ELF-1 (cell line): ENCODE measurements around the gene ATAD3A.

ENCODE experiments used
- DNase-seq: peaks from one replicate; pipeline ENCODE4 v3.0.0-alpha.2; 2016; ENCODE audit warnings: low read depth, low spot score

ATAD3A gene

DNA sequence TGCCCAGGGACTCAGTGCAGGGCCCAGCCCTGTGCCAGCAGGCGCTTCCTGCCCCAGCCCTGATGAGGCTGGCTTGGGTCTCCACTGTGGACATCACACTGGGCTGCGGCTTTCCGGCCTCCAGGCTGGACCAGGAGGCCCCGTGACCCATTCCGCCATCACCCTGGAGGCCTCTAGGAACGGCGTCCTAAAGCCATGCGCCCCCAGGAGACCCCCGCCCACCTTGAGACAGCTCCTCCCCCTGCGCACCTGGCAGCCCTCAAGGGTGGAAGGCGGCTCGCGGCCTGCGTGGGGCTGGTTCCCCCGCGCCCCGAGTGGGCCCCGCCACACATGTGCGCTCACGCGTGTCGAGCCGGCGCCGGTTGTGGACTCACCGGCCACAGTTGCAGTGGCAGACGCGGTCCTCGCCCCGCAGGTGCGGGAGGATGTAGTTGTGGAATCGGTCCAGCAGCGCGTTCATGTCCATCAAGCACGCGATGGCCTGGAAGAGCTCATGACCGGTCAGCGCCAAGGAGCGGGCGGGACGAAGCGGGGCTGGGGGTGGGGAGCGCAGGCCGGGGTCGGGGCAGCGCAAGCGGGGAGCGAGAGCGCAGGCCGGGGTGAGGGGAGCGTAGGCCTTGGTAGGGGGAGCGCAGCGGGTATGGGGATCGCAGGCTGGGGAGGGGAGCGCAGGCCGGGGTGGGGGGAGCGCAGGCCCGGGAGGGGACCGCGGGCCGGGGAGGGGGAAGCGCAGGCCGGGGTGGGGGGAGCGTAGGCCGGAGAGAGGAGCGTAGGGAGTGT lies 27.5 kb downstream of the ATAD3A start:
- no peak for DNase-seq

DNA sequence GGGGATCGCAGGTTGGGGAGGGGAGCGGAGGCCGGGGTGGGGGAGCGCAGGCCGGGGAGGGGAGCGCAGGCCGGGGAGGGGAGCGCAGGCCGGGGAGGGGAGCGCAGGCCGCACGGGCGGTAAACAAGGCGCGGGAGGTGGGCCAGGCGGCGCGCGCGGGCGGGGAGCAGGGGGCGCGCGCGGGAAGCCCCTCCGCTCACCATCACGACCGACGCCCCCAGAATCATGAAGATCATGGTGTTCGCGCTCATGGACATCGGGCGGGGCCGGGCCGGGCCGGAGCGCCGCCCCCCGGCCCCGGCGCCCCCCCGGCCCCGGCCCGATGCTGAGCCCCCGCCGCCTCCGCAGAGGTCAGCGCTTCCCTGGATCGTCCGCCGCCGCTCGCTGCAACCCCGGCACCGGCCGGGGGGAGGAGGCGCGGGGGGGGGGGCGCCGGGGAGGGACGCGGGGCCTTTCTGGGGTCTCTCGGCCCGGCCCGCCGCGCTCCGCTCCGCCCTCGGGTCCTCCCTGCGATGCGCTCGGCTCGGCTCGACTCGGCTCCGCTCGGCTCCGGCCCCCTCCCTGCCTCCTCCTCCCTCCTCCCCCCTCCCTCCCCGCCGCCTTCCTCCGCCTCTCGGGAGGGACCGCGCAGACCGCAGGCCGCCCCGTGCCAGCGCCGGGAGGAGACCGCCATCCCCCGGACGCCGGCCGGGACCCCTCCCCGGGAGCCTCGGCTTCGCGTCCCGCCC lies 28.3 kb downstream of the ATAD3A start, which contains the start of gene TMEM240:
TSS of gene TMEM240 (minus strand) at position 535 of the 728 bp plus-strand sequence. CDS start at position 257, 278 bp downstream.
- peak; percentile 51 for DNase-seq

DNA sequence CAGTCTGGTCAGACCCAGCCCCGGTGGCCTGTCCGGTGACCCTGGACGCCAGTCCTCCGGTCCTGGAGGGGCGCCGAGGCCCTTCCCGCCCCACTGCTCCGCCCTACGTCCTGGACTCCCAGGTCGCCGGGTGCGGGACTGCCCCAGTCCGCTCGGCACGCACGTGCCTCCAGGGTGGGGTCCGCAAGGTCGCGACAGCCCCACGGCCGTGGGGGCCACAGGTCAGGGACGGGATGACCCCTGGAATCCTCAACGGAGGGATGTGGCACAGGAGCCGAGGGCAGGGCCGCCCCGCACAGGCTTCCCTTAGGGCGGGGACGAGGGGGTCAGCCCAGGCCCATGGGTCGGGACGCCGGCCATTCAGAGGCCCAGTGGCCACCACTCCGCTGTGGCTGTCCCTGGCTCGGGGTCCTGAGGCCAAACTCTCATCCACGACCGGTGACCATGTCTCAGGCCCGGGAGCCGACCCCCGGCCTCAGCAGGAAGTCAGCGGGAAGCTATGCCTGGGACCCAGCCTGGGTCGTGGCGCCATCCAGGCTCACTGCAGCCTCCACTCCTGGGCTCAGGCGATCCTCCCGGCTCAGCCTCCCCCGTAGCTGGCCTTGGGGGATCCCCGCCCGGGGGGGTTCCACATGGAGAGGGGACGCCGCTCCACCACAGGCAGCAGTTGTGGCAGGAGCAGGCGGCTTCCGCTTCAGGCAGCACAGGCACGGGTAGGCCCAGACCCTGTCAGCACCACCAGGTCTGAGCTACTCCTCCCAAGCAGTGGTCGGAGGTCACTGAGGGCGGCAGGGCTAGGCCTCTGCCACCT lies 29.1 kb downstream of the ATAD3A start:
- peak; percentile 46 for DNase-seq

DNA sequence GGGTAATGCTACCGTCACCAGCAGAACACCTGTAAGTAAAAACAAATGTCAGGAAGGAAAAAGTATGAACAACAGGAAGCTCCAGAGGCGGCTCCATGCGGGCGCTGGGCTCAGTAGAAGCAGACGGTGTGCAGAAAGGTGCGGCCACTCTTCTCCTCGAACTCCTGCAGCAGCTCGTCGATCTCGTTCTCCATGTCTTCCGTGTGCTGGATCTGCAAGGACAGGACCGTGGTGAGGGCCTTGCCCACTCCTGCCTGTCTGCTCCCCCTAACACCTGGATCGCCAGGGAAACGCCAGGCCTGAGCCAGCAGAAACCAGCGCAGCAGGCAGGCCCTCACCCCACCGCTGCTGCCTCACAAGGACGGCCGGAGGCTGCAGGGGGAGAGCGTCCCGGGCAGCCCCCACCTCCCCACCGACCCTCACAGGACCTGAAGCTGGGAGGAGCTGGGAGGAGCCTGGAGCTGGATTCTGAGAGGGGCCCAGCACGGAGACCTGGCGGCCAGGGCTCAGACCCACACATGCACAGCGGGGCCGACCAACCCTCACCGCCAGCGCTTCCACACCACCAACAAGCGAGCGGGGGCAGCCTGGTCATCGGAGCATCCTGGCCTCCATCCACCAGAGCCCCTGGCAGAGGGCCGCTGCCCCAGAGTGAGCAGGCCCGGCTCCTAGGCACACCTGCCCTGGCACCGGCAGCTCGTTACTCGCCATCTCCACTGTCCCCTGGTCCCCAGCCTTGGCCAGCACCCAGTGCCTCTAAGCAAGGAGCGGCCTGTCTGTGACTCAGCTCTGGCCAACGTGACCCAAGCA lies 30.2 kb downstream of the ATAD3A start:
- no peak for DNase-seq

DNA sequence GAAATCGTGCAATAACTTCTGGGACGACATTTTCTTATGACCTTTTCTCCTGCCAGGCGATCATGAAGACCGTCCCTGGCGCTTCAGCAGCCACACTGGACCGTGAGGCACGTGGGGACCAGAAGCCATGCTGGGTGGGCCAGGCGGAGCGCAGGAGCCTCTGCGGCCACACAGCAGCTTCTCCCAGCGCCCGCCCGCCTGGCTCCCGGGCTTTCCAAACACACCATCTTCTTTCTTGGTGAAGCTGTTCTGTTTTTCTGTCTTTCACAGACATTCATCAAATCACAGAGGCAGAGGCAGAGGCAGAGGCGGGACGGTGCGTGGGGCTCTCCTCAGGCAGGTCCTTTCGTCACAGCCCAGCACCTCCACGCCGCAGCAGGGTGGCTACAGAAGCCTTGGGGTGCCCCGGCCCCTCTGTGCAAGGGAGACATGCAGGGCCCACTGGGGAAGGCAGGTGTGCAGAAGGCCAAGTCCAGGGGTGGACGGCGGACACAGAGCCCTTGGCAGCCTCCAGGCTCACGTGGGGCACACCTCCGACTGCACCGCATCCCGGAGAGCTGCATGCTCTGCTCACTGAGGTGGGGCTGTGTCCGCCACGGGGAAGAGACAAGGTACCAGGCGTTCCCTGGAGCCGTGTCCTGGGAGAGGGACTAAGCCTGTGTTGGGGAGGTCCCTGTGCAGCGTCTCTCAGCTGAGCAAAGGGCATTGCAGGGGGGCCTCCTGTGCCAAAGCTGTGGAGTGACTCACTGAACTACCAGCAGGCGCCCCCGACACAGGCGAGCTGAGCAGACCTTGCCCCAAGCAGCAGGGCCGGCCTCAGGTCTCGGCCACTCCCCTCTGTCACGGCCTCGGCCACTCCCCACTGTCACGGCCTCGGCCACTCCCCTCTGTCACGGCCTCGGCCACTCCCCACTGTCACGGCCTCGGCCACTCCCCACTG lies 31.1 kb downstream of the ATAD3A start:
- DNase-seq: no peak

DNA sequence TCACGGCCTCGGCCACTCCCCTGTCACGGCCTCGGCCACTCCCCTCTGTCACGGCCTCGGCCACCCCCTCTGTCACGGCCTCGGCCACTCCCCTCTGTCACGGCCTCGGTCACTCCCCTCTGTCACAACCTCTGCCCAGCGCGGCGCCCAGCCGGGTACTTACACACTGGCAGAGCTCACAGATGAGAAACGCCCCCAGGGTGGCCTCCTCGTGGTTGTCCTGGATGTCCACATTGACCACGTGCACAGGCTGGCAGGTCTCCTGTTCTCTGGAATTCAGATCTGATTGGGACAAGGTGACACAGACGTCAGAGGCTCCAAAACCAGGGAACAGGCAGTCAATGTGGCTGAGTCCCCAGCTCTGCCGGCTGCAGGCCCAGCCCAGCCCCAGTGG lies 31.7 kb downstream of the ATAD3A start:
- no peak for DNase-seq

DNA sequence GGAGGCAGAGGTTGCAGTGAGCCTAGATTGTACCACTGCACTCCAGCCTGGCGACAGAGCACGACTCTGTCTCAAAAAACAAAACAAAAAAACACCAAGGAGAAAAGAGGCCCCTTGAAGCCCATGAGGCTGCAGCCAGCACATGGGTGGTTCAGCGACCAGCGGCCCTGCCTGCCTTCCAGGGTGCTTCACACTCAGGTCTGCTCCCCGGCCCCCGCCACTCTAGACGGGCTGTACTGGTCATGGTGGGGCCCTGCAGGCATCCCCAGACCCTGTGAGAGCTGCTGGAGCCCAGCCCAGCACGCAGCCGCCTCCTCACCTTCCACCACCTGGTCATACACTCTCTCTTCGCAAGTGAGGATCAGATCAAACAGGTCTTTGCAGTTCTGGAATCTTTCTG lies 32.6 kb downstream of the ATAD3A start:
- DNase-seq: no peak

DNA sequence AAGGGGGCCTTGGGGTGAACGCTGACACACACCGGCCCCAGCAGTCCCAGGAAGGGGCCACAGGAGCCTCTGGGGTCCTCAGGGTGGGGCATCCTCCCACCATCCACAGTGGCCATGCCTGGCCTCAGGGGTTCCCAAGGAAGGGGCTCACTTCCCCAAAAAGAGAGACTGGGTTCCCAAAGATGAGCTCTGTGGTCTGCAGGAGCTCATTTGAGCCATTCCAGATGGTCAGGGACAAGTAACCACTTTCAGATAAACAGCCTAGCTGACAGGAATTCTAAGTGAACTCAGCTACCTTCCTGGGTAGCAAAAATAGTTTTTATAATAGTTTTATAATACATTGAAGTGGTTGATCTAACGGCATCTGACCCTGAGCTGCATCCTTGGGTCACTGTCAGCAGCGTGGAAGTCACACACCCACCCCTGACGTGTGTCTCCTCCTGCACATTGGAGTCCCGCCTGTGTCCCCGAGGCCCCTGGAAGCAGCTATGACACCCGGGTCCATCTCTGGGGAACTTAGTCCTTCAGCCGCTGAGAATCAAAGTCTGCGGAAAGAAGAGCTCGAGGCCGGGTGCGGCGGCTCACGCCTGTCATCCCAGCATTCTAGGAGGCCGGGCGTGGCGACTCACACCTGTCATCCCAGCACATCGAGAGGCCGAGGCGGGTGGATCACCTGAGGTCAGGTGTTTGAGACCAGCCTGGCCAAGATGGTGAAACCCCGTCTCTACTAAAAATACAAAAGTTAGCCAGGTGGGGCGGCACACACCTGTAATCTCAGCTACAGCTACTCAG lies 34.2 kb downstream of the ATAD3A start:
- no peak for DNase-seq

DNA sequence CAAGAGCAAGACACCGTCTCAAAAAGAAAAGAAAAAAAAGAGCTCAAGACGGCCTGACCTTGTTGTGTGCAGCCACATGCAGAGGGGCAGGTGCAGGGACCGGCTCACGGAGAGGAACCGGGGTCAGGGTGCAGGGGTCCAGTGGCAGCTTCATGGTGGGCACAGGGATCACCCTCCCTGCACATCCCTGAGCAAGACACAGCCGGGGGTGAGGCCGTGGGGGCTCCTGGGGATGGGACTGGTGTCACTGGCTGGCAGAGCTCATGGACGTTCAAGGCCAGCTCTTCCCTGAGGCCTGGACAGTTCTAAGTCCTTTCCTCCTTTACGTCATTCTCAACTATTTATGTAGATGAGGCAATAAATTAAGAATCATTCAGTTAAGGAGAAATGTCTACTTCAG lies 35.0 kb downstream of the ATAD3A start:
- DNase-seq: no peak

DNA sequence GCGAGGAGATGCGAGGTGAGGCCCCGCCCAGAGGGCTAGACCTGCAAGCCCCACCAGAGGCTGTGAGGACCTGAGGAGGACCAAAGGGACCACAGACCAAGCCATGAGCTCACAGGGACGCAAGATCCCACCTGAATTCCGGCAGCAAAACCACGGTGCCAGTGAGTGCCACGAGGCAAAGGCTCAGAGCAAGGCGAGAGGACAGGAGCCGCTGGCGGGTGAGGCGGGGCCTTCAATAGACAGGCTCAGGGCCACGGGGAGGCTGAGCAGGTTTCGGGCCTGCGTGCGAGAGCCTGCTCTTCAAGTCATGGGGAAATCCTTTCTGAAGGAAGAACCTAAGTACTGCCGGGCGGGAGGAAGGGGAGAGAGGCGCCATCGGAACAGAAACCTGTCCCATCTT lies 35.5 kb downstream of the ATAD3A start:
- no peak for DNase-seq

DNA sequence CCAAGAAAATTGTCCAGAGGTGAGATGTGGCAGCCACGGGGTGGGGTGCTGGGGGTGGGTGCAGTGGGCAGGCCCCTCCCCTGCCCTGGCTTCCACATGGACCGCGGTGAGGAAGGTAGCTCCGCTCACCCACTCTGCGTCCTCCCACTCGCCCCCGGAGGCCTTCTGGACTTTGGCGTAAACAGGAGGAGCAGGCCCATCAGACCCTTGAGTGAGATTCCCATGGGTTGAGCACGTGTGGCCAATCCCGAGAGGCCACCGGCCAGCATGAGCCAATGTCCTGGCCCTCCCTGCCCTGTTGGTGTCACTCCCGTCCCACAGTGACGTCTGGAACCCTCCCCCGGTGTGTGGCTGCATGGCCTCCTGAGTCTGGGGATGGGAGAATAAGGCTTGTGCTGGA lies 36.6 kb downstream of the ATAD3A start:
- no peak for DNase-seq

DNA sequence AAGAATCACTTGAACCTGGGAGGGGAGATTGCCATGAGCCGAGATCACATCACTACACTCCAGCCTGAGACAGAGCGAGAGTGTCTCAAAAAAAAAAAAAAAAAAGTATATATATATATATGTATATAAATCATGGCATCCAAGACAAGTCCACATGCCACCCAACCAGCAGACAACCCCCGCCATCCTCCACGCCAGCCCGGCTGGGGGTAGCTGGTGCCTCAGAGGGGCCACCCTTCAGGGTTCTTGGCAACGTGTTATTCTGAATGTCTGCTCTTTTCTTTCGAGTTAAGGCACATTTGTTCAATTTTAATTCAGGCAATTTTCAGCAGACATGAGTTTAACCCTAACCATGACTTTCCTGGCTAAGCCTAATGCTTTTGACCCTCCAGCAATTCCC lies 38.1 kb downstream of the ATAD3A start:
- DNase-seq: no peak

DNA sequence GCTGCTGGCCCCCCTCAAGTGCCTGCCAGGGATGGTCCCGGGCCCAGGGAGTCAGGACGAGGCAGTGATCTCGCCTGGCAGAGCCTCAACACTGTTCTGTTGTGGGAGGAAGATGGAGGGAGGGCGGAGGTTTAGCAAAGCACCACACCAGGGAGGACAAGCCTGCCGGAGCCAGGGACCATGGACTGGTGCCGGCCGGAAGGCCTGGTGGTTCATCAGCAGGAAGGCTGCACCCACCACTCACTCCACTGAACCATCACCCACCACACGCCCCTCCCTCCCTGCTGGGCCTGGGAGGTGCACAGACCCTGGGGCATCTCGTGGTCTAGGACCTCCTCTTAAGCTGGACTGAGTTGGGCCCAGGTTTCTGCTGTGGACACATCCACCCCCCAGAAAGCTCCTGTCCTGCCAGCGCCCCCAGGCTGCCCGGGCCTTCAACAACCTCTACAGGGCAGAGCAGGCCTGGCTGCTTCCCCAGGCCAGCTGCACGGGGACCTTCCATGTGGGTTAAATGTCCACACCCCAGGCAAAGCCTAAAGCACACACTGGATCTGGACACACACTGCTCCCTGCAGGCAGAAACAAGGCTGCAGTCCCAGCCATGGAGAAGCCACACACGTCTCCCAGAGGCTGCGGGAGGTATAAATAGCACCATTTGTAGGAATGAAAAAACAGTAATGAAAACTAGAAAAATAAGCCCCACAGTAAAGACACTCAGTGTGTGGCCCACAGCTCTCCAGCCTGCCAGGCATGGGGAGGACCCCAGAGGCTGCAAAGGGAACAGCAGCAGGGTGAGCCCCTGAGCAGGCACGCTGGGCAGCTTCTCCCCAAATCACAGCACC lies 38.9 kb downstream of the ATAD3A start:
- DNase-seq: peak; percentile 63

DNA sequence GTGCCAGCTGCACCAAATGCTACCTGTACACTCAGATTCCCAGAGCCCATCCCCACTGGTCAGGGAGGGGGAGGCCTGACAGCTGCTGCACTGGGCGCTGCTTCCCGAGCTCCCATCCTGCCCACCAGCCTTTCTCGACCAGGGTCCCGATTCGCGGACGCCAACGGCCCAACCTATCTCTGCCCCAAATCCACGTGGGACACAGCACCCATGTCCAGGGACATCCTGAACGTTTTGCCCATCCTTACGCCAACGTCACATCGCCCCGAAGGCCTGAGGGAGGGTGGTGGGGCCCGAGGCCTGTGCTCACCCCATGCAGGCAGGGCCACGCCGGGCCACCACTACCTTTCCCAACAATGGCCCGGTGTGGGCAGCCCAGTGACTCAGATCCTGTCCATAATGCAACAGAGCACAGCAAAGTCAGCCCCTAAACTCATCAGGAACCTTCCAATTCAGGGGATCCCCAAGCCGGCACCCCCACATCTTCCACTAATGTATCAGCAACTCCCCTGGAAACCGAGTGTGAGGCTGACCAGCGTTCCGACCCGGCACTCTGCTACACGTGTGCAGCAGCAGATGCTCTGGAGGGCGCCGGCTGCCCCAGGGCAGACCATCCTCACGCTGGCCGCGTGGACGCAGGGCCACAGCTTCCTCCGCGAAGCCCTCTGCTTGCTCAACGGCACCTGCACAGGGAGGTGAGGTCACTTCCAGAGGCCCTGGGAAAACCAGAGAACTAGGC lies 39.7 kb downstream of the ATAD3A start:
- DNase-seq: no peak

DNA sequence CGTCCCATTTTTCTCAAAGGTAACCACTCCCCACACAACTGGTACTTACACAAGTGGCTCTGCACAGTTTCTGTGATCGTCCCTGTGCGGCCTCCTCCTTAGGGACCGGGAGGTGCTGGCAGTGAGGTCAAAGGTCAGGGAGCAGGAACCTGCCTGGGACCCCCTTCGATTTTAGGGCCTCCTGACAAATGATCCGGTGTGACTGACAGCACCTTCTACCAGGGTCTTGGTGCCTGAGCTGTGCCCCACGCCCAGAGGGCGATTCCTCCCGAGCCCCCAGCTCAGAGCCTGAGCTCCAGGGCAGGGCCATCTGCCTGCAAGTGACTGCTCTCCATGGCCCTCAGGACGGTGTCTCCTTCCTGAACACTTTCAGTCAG lies 40.3 kb downstream of the ATAD3A start:
- no peak for DNase-seq

DNA sequence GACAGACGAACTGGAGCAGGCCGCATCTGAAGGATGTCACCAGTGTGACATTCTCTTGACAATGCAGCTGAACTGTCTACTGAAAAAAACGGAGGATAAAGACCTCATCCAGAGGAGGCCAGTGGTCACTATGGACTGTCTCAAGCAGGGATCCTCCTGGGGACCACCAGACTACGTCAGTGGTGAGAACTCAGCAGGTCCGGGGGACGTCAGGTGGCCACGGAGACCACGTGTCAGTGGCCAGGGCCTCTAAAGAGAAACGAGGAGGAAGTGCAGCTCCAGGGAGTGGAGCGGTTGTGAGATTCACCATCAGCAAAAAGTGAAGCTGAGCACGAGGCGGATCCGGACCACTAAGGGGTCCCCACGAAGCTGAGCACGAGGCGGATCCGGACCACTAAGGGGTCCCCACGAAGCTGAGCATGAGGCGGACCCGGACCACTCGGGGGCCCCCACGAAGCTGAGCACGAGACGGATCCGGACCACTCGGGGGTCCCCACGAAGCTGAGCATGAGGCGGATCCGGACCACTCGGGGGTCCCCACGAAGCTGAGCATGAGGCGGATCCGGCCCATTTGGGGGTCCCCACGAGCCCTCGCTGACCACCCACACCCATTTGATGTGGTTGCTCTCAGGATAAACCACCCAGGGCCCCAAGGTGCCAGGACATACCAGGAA lies 42.0 kb downstream of the ATAD3A start:
- DNase-seq: no peak

DNA sequence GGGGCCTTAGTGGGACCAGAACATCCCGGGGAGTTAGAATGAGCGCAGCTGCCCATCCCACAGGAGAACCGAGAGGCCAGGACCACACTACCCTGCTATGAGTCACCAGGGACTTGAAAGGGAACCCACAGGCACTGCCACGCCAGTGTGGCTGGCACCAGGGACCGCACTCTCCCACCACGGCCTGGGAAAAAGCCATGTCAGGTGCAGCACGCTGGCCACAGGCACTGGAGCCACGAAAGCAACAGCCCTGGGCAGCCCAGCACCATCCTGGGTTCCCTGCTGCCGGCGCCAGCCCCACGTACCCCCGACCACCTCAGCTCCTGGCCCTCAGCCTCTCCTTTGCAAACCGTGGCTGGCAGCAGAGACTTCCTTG lies 42.6 kb downstream of the ATAD3A start:
- no peak for DNase-seq
